SH-SY5Y (cell line): Measurements from ENCODE around the gene TXNRD1.

Experiments used
- GATA2 ChIP-seq: IDR thresholded peaks from 2 replicates; pipeline ENCODE4 v1.6.1; 2011; ENCODE audit warnings: mild to moderate bottlenecking, low read depth, low read length
- GATA3 ChIP-seq: IDR thresholded peaks from 2 replicates; pipeline ENCODE4 v1.6.1; 2011; ENCODE audit warnings: low read depth, mild to moderate bottlenecking, low read length, moderate library complexity

DNA sequence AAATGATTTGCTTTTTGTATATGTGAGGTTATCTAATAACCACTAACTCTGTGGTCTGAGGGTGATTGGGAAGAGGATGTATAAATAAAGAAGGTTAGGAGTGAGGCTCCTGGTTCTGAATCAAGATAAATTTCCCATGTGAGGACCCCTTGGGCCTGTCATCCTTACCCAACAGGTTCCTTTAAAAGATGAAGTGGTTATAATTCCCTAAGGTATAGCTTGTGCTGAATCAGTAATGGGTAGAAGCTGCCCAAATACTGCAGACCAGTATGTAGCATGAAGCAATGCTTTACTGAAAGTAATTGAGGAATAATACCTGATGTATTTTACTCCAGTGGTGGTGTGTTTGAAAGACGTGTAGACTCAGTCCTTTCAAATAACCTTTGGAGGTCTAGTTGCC lies 96.6 kb downstream of the TXNRD1 start:
- TF ChIP-seq GATA2 (no peak), GATA3 (no peak)
